Measurements from ENCODE around the gene TNFAIP8L2.

DNA sequence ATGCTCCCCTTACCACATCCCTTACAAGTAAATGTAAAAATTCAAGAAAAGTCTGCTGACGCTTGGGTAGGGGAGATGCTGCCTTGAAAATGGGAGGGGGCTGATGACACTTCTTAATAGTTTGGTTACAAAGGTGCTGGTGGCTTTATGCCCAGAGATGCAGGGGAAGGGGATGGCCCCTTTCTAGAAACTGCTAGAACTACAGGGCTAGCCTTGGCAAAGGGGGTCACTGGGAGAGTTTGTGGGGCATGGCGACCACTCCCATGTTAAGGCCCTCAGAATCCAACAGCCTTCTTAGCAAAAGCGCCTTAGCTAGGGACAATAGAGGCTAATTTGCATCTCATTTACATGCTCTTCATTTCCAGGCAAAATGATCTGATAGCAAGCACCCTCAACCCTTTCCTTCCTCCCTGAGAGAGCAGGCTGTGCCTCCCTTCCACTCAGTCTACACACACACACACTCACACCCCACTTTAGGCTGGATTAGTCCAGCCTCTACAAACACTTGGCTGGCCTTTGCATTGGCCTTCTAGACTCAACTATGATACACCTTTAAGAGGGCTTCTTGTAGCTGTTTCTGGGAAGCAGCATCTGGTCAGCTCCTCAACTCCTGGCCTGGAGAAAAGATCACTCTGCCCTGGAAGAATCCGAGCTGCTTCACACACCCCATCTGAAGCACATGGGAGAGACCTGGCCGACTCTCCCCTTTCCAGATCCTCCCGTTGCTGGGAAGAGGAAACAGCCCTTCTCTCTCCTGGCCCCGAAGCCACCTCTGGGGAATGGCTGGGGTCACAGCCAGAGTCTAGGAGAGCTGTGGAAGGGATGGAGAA lies 11.8 kb upstream of the TNFAIP8L2 start:
- no peak for TF ChIP-seq CTCF (conservative IDR thresholded peaks at IDR 0.05)
- no peak for TF ChIP-seq EZH2 (IDR thresholded peaks at IDR 0.05; ENCODE audit: low read depth)
